Measurements from ENCODE around the gene FILIP1.

FILIP1 gene

DNA sequence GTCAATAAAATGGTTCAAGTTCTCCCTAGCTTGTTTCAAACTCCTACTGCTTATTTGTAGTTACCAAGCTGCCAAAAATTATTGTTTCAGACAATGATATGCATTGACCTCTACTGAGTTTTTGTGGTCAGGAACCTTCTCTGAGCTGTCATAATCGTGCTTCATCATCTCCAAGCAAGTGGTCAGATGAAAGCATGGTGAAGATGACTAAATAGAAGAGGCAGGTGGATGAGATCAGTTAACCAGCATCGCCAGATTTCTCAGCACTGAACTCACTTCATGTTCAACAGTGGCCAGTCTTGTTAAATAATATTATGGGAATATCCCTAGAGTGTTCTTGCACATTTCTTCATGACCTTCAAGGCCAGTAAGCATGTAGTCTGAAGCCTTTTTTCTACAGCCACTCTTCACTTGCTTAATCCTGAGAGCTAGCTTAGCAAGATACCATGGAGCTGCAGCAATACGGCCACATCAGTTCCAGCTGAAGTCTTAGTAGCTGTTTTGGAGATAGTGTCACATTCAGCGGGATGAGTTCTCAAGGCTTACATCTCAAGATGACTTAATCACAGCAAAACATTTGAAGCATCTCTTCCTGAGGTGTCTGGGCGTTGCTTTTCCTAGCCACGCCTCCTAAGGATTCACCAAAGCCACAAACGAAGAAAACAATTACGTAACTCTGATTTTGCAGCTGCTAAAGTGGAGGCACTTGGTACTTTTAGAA, 107.4 kb downstream of the FILIP1 start:
- Histone ChIP-seq H3K9me3 (ENCODE audit: insufficient read depth, low read length) (no peaks in the 10 kb centered on the region), H4K20me1 (ENCODE audit: insufficient read depth, low read length) (no peaks in the 10 kb centered on the region), H3K79me2 (ENCODE audit: low read length) (no peaks in the 10 kb centered on the region), H3K4me2 (ENCODE audit: low read length) (no peak overlapping the region), H3K9ac (ENCODE audit: low read length) (no peak overlapping the region), H3K27me3 (ENCODE audit: low read depth, low read length) (peaks cover 5% of the 10 kb centered on the region; the same call in 1 of the 2 replicates), H3K36me3 (replicated peaks; ENCODE audit: low read depth, low read length) (no peaks in the 10 kb centered on the region), H3K4me1 (ENCODE audit: low read length) (no peaks in the 10 kb centered on the region), H3K27ac (ENCODE audit: low read length) (no peak overlapping the region), H3K4me3 (ENCODE audit: low read length) (no peak overlapping the region), H2AFZ (ENCODE audit: low read depth, low read length) (no peak overlapping the region)
- TF ChIP-seq, protein P1, sequence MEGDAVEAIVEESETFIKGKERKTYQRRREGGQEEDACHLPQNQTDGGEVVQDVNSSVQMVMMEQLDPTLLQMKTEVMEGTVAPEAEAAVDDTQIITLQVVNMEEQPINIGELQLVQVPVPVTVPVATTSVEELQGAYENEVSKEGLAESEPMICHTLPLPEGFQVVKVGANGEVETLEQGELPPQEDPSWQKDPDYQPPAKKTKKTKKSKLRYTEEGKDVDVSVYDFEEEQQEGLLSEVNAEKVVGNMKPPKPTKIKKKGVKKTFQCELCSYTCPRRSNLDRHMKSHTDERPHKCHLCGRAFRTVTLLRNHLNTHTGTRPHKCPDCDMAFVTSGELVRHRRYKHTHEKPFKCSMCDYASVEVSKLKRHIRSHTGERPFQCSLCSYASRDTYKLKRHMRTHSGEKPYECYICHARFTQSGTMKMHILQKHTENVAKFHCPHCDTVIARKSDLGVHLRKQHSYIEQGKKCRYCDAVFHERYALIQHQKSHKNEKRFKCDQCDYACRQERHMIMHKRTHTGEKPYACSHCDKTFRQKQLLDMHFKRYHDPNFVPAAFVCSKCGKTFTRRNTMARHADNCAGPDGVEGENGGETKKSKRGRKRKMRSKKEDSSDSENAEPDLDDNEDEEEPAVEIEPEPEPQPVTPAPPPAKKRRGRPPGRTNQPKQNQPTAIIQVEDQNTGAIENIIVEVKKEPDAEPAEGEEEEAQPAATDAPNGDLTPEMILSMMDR (IDR thresholded peaks at IDR 0.05; ENCODE audit: low read depth, low read length) = no peak
- no peak for TF ChIP-seq EZH2phosphoT487 (IDR thresholded peaks at IDR 0.05; ENCODE audit: low read depth)

DNA sequence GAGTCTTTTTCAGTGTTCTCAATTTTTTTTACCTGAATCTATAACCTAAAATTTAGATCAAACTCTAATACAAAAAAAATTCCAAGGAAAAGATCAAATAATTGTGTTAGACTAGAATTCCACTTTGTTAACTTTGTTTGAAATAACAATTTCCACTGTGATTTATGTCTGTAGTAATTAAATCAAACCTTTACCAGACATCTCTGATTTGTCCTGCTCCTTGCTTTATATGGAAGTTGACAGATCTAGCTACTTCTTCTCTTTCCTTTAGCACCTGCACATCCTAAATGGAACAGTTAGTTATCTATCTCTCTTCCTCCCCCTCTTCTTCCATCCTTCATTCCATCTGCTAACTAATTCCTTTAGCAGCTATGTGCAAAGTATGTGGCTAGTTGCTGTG, 109.5 kb downstream of the FILIP1 start:
- Histone ChIP-seq H3K4me2 (ENCODE audit: low read length) (no peak overlapping the region), H3K9ac (ENCODE audit: low read length) (no peak overlapping the region), H4K20me1 (ENCODE audit: insufficient read depth, low read length) (no peaks in the 10 kb centered on the region), H3K27ac (ENCODE audit: low read length) (no peak overlapping the region), H2AFZ (ENCODE audit: low read depth, low read length) (no peak overlapping the region), H3K4me3 (ENCODE audit: low read length) (no peak overlapping the region), H3K9me3 (ENCODE audit: insufficient read depth, low read length) (no peaks in the 10 kb centered on the region), H3K27me3 (ENCODE audit: low read depth, low read length) (peaks cover 5% of the 10 kb centered on the region; the same call in 1 of the 2 replicates), H3K36me3 (replicated peaks; ENCODE audit: low read depth, low read length) (no peaks in the 10 kb centered on the region), H3K79me2 (ENCODE audit: low read length) (no peaks in the 10 kb centered on the region), H3K4me1 (ENCODE audit: low read length) (no peaks in the 10 kb centered on the region)
- TF ChIP-seq, protein P1 (IDR thresholded peaks at IDR 0.05; ENCODE audit: low read depth, low read length) = no peak
- no peak for TF ChIP-seq EZH2phosphoT487 (IDR thresholded peaks at IDR 0.05; ENCODE audit: low read depth)

DNA sequence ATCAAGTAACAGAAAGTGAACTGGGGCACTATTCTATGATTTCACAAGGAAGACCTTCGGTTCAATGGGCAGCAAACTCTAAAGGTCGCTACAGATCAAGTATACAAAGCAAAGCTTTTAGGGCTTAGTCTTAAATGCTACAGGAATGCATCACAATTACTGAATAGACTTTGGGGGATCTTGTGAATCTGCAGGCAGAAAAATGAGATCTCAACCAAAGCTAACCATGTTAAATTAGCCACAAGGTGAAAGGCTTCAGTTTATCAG, 111.0 kb downstream of the FILIP1 start:
- Histone ChIP-seq H3K9me3 (ENCODE audit: insufficient read depth, low read length) (no peaks in the 10 kb centered on the region), H3K36me3 (replicated peaks; ENCODE audit: low read depth, low read length) (no peaks in the 10 kb centered on the region), H3K4me2 (ENCODE audit: low read length) (no peak overlapping the region), H2AFZ (ENCODE audit: low read depth, low read length) (no peak overlapping the region), H3K79me2 (ENCODE audit: low read length) (no peaks in the 10 kb centered on the region), H3K9ac (ENCODE audit: low read length) (no peak overlapping the region), H4K20me1 (ENCODE audit: insufficient read depth, low read length) (no peaks in the 10 kb centered on the region), H3K27ac (ENCODE audit: low read length) (no peak overlapping the region), H3K27me3 (ENCODE audit: low read depth, low read length) (peaks cover 5% of the 10 kb centered on the region; the same call in 1 of the 2 replicates), H3K4me1 (ENCODE audit: low read length) (no peaks in the 10 kb centered on the region), H3K4me3 (ENCODE audit: low read length) (no peak overlapping the region)
- TF ChIP-seq, protein P1 (IDR thresholded peaks at IDR 0.05; ENCODE audit: low read depth, low read length) = no peak
- TF ChIP-seq EZH2phosphoT487 (IDR thresholded peaks at IDR 0.05; ENCODE audit: low read depth) = no peak

DNA sequence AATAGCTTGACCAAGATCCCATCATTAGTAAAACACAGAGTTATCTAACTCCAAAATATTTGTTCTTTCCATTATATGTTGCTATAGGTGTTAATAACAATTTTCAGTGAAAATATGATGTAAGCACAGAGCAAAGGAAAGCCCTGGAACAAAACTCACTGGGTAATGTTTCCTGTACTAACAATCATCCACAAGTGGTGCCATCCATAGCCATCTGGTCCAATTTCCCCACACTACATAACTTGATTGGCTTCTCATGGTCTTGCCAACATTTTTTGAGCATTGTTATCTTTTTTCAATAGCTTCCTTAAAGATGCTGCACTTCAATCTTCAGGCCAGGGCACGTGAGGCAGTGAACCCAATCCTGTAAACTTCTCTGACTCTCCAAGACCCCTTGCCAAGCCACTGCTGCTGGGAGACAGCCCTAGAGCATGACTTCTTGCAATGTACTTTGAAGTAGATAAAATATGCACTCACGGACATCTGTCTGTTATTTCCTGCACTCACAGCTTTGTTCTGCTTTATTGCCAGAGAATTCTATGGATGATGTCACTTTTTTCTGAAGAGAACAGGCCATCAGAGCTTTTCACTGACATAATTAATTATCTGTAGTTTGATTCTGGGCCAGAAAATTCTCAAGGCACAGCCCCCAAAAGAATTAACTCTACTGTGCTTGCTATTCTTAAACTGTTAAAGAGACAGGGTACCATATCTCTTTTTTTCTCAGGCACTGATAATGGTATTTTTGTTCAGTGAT, 111.5 kb downstream of the FILIP1 start:
- Histone ChIP-seq H3K4me3 (ENCODE audit: low read length) (no peak overlapping the region), H4K20me1 (ENCODE audit: insufficient read depth, low read length) (no peaks in the 10 kb centered on the region), H3K36me3 (replicated peaks; ENCODE audit: low read depth, low read length) (no peaks in the 10 kb centered on the region), H3K4me1 (ENCODE audit: low read length) (no peaks in the 10 kb centered on the region), H3K9ac (ENCODE audit: low read length) (no peak overlapping the region), H3K27ac (ENCODE audit: low read length) (no peak overlapping the region), H3K27me3 (ENCODE audit: low read depth, low read length) (peaks cover 5% of the 10 kb centered on the region; the same call in 1 of the 2 replicates), H3K4me2 (ENCODE audit: low read length) (no peak overlapping the region), H3K79me2 (ENCODE audit: low read length) (no peaks in the 10 kb centered on the region), H3K9me3 (ENCODE audit: insufficient read depth, low read length) (no peaks in the 10 kb centered on the region), H2AFZ (ENCODE audit: low read depth, low read length) (0 out of 2 replicates have a peak overlapping the region, but pooled peaks have one; percentile 17)
- TF ChIP-seq, protein P1 (IDR thresholded peaks at IDR 0.05; ENCODE audit: low read depth, low read length) = no peak
- TF ChIP-seq EZH2phosphoT487 (IDR thresholded peaks at IDR 0.05; ENCODE audit: low read depth) = no peak

Data from OCI-LY3 (cell line).